Gastrocnemius medialis (tissue), 4 donors: ENCODE measurements around the gene COL6A3. TPM values are rescaled to one million over a fixed set of nuclear protein-coding genes. Genes with fewer than 3 reads are reported as not detected.

ENCODE experiments used
- ATAC-seq, 2 donors: fragments of 150-250 bp; one replicate each; pipeline ENCODE4 v1.9.1; 2016
- DNase-seq, 2 donors: peaks; one replicate each; pipeline ENCODE4 v3.0.0-alpha.2; 2019
- H3K27ac ChIP-seq, 4 donors: fragments of 200-600 bp; sonication (generic); 1 replicate in 1 of 4; 2 replicates in 3 of 4; pipeline ENCODE4 v1.5.1; 2016 to 2018; ENCODE audit warnings: mild to moderate bottlenecking in 2 of 4, moderate library complexity in 1 of 4
- H3K27me3 ChIP-seq, 3 donors: fragments of 200-600 bp; sonication (generic) in 2 of 3; 1 replicate in 1 of 3; 2 replicates in 2 of 3; pipeline versions ENCODE4 v1.5.1 to v1.6.0; 2016 to 2019; ENCODE audit warnings: mild to moderate bottlenecking in 1 of 3, moderate library complexity in 1 of 3
- H3K36me3 ChIP-seq, 2 donors: fragments of 200-600 bp; sonication (generic) in 1 of 2; one replicate each; pipeline ENCODE4 v1.5.1; 2017 to 2018
- H3K4me1 ChIP-seq, 2 donors: fragments of 200-600 bp; sonication (generic) in 1 of 2; one replicate each; pipeline ENCODE4 v1.5.1; 2016 to 2017; ENCODE audit warnings: mild to moderate bottlenecking in 2 of 2
- H3K4me3 ChIP-seq, 4 donors: fragments of 200-600 bp; sonication (generic) in 3 of 4; 1 replicate in 1 of 4; 2 replicates in 3 of 4; pipeline ENCODE4 v1.5.1; 2016 to 2019; ENCODE audit warnings: mild to moderate bottlenecking in 2 of 4
- H3K9me3 ChIP-seq, 3 donors: fragments of 200-600 bp; sonication (generic) in 2 of 3; 1 replicate in 1 of 3; 2 replicates in 2 of 3; pipeline ENCODE4 v1.5.1; 2016 to 2019
- POLR2A ChIP-seq, 2 donors: fragments of 450-650 bp; IDR thresholded peaks; one replicate each; pipeline ENCODE4 v1.6.1; 2017; ENCODE audit warnings: antibody characterized with exemption in 2 of 2, mild to moderate bottlenecking in 2 of 2, moderate library complexity in 2 of 2
- in situ Hi-C, 4 donors: fragments of 200-750 bp; cut with MboI; loops; one replicate each; pipeline versions ENCODE4 v1.15.0 to v1.8.0; 2017; ENCODE audit warnings: low sequenced_read_pairs in 4 of 4
- intact Hi-C: fragments of 100-400 bp; cut with DNase I; formaldehyde crosslinking; loops from one replicate; pipeline ENCODE4 v1.15.1; 2023; ENCODE audit warnings: low total_unique reads
- total RNA-seq, 4 donors: library from RNA; depleted of rRNA; stranded (reverse); fragments of >200 nt; gene quantifications; one replicate each; pipeline versions ENCODE4 v1.1.0 to v1.2.3, GENCODE V29; 2016
- TF ChIP-seq, protein P1 (sequence below), 5 experiments: fragments of 450-650 bp in 3 of 5; fragments of 200-600 bp in 2 of 5; sonication (generic) in 2 of 5; IDR thresholded peaks in 4 of 5; conservative IDR thresholded peaks in 1 of 5; 1 replicate in 4 of 5; 2 replicates in 1 of 5; pipeline ENCODE4 v1.5.1; 2016 to 2019; ENCODE audit warnings: antibody characterized with exemption in 5 of 5, mild to moderate bottlenecking in 3 of 5, moderate library complexity in 3 of 5

COL6A3 gene
- total RNA-seq, 4 donors from 2014 or later = 45.3 to 150 (median 108) TPM

DNA sequence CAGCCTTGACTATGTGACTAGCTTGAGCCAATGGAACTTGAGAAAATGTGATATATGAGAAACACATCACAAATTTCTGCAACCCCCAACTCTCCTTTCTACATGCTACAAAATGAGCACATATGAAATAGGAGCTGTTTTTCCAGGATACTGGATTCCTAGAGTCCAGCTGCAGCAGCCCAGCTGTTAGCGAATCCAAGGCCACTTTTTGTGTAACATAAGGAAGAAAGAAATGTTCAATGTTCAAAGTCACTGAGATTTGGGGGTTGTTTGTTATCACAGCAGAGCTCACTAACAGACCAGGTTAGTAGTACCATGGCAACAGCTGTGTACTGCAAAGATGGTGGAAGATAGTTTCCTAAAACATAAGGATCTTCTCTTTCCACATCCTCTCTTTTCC is 12.6 kb upstream of the COL6A3 start:
- Histone ChIP-seq H3K4me1 (peaks cover 7 to 11% of the 10 kb centered on the region in 2 donors), H3K36me3 (no peaks in the 10 kb centered on the region), H3K9me3 (no peaks in the 10 kb centered on the region), H3K27ac (no peak overlapping the region), H3K4me3 (no peak overlapping the region), H3K27me3 (no peaks in the 10 kb centered on the region)
- in situ Hi-C loops (loop anchor here in 2 of 4 donors (10.0 kb wide), 1 partner anchor 48 kb away; no protein-coding TSS in a partner anchor), intact Hi-C loops (no loop called here)
- no peak for TF ChIP-seq POLR2A (IDR thresholded peaks at IDR 0.05)
- TF ChIP-seq, protein P1, sequence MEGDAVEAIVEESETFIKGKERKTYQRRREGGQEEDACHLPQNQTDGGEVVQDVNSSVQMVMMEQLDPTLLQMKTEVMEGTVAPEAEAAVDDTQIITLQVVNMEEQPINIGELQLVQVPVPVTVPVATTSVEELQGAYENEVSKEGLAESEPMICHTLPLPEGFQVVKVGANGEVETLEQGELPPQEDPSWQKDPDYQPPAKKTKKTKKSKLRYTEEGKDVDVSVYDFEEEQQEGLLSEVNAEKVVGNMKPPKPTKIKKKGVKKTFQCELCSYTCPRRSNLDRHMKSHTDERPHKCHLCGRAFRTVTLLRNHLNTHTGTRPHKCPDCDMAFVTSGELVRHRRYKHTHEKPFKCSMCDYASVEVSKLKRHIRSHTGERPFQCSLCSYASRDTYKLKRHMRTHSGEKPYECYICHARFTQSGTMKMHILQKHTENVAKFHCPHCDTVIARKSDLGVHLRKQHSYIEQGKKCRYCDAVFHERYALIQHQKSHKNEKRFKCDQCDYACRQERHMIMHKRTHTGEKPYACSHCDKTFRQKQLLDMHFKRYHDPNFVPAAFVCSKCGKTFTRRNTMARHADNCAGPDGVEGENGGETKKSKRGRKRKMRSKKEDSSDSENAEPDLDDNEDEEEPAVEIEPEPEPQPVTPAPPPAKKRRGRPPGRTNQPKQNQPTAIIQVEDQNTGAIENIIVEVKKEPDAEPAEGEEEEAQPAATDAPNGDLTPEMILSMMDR (IDR thresholded peaks at IDR 0.05 in 4 of 5, conservative IDR thresholded peaks at IDR 0.05 in 1 of 5) = no peak
- ATAC-seq = no peak
- DNase-seq = no peak

- Histone ChIP-seq H3K9me3 (no peaks in the 10 kb centered on the region), H3K27ac (no peak overlapping the region), H3K4me3 (no peak overlapping the region), H3K27me3 (no peaks in the 10 kb centered on the region), H3K4me1 (peaks cover 7 to 16% of the 10 kb centered on the region in 2 donors), H3K36me3 (no peaks in the 10 kb centered on the region)
- TF ChIP-seq, protein P1 (IDR thresholded peaks at IDR 0.05 in 4 of 5, conservative IDR thresholded peaks at IDR 0.05 in 1 of 5) = no peak
- no peak for TF ChIP-seq POLR2A (IDR thresholded peaks at IDR 0.05)
- intact Hi-C loops (loop anchor here (2.0 kb wide), 1 partner anchor 23 kb away; no protein-coding TSS in a partner anchor), in situ Hi-C loops (loop anchor here in 2 of 4 donors (10.0 kb wide), 1 partner anchor 49 kb away; no protein-coding TSS in a partner anchor)
- DNase-seq = no peak
- ATAC-seq = no peak
Observed at GRCh38 chr2:237425320-237425719, 11.4 kb upstream of the COL6A3 start.

DNA sequence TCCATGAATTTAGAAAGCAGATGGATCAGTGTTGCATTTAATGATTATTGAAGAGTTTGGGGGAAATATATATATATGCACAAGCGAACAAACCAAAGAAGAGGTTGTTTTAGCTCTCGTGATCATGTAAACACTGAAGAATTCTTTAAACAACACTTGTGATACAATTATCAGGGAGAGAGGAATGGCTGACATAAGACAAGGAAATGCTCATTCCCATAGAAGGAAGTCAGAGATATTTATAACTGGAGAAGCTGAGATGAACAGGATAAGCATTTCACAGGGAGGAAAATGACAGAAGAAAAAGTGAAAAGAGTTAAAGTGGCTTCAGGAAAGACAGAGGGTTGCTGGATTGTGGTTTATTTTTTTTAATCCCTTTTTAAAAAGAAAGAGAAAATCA is 10.6 kb upstream of the COL6A3 start:
- intact Hi-C loops (loop anchor here (2.0 kb wide), 1 partner anchor 24 kb away; no protein-coding TSS in a partner anchor), in situ Hi-C loops (loop anchor here (5.0 to 10.0 kb wide), 3 partner anchors 48 to 53 kb away; no protein-coding TSS in a partner anchor)
- Histone ChIP-seq H3K36me3 (no peaks in the 10 kb centered on the region), H3K4me1 (peaks cover 7 to 16% of the 10 kb centered on the region in 2 donors), H3K27ac (no peak overlapping the region), H3K9me3 (no peaks in the 10 kb centered on the region), H3K4me3 (no peak overlapping the region), H3K27me3 (no peaks in the 10 kb centered on the region)
- DNase-seq = no peak
- TF ChIP-seq, protein P1 (IDR thresholded peaks at IDR 0.05 in 4 of 5, conservative IDR thresholded peaks at IDR 0.05 in 1 of 5) = no peak
- no peak for TF ChIP-seq POLR2A (IDR thresholded peaks at IDR 0.05)
- ATAC-seq = no peak

GRCh38 chr2:237423891-237424290 is 9.9 kb upstream of the COL6A3 start:
- Histone ChIP-seq H3K4me1 (peaks cover 7 to 16% of the 10 kb centered on the region in 2 donors), H3K27me3 (no peaks in the 10 kb centered on the region), H3K4me3 (no peak overlapping the region), H3K9me3 (no peaks in the 10 kb centered on the region), H3K36me3 (no peaks in the 10 kb centered on the region), H3K27ac (no peak overlapping the region)
- intact Hi-C loops = loop anchor here (2.0 kb wide), 1 partner anchor 25 kb away; no protein-coding TSS in a partner anchor
- no peak for TF ChIP-seq POLR2A (IDR thresholded peaks at IDR 0.05)
- TF ChIP-seq, protein P1 (IDR thresholded peaks at IDR 0.05 in 4 of 5, conservative IDR thresholded peaks at IDR 0.05 in 1 of 5) = no peak
- DNase-seq (no peak), ATAC-seq (no peak)
- in situ Hi-C loops = loop anchor here (5.0 to 10.0 kb wide), 3 partner anchors 48 to 53 kb away; no protein-coding TSS in a partner anchor
